SK-N-SH treated with all-trans-retinoic acid at 6 μM for 48 hours (cell line): ENCODE measurements around the gene GBF1.

ENCODE experiments used
- ARNTL ChIP-seq: fragments of 450-650 bp; formaldehyde crosslinking; IDR thresholded peaks from 2 replicates; pipeline ENCODE4 v1.5.0; 2020; ENCODE audit warnings: low read depth, mild to moderate bottlenecking, moderate library complexity, borderline replicate concordance
- RARB ChIP-seq: fragments of 250-450 bp; sonication (Bioruptor Pico); IDR thresholded peaks from 2 replicates; pipeline ENCODE4 v1.8.0; 2021; ENCODE audit warnings: mild to moderate bottlenecking, moderate library complexity
- SNAI2 ChIP-seq: fragments of 250-450 bp; sonication (Bioruptor Pico); IDR thresholded peaks from 2 replicates; pipeline ENCODE4 v1.5.0; 2020; ENCODE audit warnings: mild to moderate bottlenecking, moderate library complexity
- ZFP30 ChIP-seq: fragments of 450-650 bp; formaldehyde crosslinking; IDR thresholded peaks from 2 replicates; pipeline ENCODE4 v1.5.0; 2022; ENCODE audit warnings: mild to moderate bottlenecking, moderate library complexity
- ZNF8 ChIP-seq: fragments of 450-650 bp; formaldehyde crosslinking; IDR thresholded peaks from 2 replicates; pipeline ENCODE4 v1.5.0; 2020; ENCODE audit warnings: mild to moderate bottlenecking, moderate library complexity
- TF ChIP-seq, protein P1 (sequence below): fragments of 250-450 bp; sonication (Bioruptor Pico); IDR thresholded peaks from 2 replicates; pipeline ENCODE4 v1.8.0; 2020; ENCODE audit warnings: mild to moderate bottlenecking, moderate library complexity, borderline replicate concordance
- TF ChIP-seq, protein P2 (sequence below): fragments of 250-450 bp; sonication (Bioruptor Pico); IDR thresholded peaks from 2 replicates; pipeline ENCODE4 v1.5.1; 2020; ENCODE audit warnings: low read depth, mild to moderate bottlenecking, moderate library complexity

DNA sequence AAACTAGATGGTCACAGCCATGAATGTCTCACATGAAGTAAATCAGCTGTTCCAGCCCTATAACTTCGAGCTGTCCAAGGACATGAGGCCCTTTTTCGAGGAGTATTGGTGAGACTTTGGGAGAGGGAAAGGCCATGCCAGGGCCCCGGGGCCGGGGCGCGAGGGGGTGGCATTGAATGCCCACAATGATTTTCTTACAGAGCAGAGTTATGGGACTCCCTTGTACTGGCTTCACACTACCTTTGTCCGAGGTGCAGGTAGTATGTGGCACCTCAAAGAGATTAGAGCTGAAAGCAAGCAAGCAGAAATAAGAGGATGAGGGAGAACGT lies 18.8 kb upstream of the GBF1 start:
- TF ChIP-seq ZNF8 (CRISPR knock-in tag), result no peak
- no peak for TF ChIP-seq ARNTL (CRISPR knock-in tag)
- no peak for TF ChIP-seq ZFP30
- TF ChIP-seq, protein P1, sequence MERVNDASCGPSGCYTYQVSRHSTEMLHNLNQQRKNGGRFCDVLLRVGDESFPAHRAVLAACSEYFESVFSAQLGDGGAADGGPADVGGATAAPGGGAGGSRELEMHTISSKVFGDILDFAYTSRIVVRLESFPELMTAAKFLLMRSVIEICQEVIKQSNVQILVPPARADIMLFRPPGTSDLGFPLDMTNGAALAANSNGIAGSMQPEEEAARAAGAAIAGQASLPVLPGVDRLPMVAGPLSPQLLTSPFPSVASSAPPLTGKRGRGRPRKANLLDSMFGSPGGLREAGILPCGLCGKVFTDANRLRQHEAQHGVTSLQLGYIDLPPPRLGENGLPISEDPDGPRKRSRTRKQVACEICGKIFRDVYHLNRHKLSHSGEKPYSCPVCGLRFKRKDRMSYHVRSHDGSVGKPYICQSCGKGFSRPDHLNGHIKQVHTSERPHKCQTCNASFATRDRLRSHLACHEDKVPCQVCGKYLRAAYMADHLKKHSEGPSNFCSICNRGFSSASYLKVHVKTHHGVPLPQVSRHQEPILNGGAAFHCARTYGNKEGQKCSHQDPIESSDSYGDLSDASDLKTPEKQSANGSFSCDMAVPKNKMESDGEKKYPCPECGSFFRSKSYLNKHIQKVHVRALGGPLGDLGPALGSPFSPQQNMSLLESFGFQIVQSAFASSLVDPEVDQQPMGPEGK (CRISPR knock-in tag), result no peak
- no peak for TF ChIP-seq SNAI2 (CRISPR knock-in tag)
- TF ChIP-seq, protein P2, sequence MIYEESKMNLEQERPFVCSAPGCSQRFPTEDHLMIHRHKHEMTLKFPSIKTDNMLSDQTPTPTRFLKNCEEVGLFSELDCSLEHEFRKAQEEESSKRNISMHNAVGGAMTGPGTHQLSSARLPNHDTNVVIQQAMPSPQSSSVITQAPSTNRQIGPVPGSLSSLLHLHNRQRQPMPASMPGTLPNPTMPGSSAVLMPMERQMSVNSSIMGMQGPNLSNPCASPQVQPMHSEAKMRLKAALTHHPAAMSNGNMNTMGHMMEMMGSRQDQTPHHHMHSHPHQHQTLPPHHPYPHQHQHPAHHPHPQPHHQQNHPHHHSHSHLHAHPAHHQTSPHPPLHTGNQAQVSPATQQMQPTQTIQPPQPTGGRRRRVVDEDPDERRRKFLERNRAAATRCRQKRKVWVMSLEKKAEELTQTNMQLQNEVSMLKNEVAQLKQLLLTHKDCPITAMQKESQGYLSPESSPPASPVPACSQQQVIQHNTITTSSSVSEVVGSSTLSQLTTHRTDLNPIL, result no peak
- TF ChIP-seq RARB (CRISPR knock-in tag), result no peak
